RWPE1 (cell line): ENCODE data around the gene ITM2C.

Experiments used
- CTCF ChIA-PET: fragments of 350-600 bp; sonication (Branson Sonifier 250); formaldehyde crosslinking; extraction: SDS; loops from one replicate; lab custom pipeline; 2021; lab: Yijun Ruan, JAX
- POLR2A ChIA-PET: fragments of 400-600 bp; formaldehyde crosslinking; extraction: SDS; loops from one replicate; lab custom pipeline; 2020; ENCODE audit warnings: antibody characterized with exemption; ENCODE audit not compliant: low non-redundant PET; lab: Yijun Ruan, JAX
- DNase-seq: peaks from one replicate; pipeline ENCODE4 v3.0.0; 2012; ENCODE audit warnings: low spot score
- H3K27ac ChIP-seq: fragments of 450-650 bp; 2 replicates; pipeline ENCODE4 v1.5.1; 2017
- CTCF ChIP-seq: fragments of 450-650 bp; conservative IDR thresholded peaks from 2 replicates; pipeline ENCODE4 v1.5.1; 2017; ENCODE audit warnings: low read depth, mild to moderate bottlenecking

Gene ITM2C

GRCh38 chr2:230908092-230908594 lies 43.4 kb downstream of the ITM2C start:
- no peak for DNase-seq
- H3K27ac ChIP-seq, result peak overlapping the region; percentile 58
- no peak for TF ChIP-seq CTCF
- POLR2A ChIA-PET, result no interaction called here
- CTCF ChIA-PET, result interaction anchor here (2.7 kb wide), 1 partner anchor 79 kb away, joined by 16 read pairs; no protein-coding TSS in a partner anchor

DNA sequence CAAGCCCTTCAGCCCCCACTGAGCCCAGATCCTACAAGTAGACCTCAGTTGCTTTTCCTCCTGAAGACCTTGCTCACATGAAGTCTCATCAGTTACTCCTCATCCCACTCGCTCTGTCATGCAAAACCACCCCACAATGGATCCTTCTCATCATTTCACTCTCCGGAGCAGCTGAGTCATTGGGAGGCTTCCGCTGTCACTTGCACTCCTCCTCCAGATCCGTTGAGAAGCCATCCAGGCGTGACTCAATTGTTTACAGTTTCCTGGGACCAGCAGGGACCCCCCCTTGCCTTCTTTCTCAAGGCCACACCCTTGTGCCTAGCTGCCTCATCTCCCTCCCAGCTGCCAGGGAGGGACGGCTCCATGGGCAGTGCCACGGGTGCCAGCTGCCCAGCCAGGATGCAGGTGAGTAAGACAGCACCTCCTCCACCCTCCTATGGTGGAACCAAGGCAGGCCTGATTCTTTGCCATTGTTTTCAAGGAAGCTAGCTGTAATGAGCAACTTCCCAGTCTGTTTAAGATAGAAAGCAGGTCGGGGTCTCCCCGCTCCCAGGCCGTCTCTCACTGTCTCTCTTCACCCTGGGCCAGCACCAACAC lies 44.0 kb downstream of the ITM2C start:
- CTCF ChIA-PET, result interaction anchor here (2.7 kb wide), 1 partner anchor 79 kb away, joined by 16 read pairs; no protein-coding TSS in a partner anchor
- H3K27ac ChIP-seq, result peak overlapping the region; percentile 58
- no peak for TF ChIP-seq CTCF
- POLR2A ChIA-PET, result no interaction called here
- DNase-seq, result peak; percentile 72

DNA sequence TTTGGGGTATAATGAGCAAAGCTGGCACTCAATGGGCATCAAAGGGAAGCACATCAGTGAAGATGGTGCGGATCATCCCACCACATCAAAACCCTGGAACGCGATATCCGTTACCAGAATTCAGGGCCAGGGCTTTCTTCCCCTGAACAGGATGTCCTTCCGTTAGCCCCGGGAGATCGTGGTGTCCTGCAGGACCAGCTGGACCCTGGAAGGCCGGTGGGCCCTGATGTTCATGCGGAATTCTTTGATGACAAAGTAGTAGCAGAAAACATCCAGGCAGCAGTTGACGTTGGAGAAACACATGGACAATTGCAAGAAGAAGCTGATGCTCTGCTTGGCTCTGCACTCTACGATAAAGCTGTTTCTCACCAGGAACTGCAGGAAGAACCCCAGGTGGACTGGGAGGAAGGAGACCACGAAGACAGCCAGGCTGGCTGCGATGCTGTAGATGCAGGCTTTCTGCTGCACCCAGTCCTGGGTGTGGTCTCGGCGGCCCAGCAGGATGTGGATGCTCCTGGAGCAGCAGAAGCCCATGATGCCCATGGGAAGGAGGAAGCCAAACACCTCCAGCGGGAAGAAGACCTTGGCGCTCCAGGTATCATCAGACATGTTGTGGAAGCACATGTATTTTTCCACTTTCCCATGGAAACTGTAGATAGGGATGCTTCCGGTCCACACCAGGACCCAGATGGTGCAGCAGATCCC lies 45.3 kb downstream of the ITM2C start:
- H3K27ac ChIP-seq, result no peak overlapping the region
- DNase-seq, result no peak
- ChIA-PET POLR2A (no interaction called here), CTCF (interaction anchor here (1.3 to 2.7 kb wide), 2 partner anchors 8 to 77 kb away, joined by 3 to 16 read pairs; no protein-coding TSS in a partner anchor)
- no peak for TF ChIP-seq CTCF

DNA sequence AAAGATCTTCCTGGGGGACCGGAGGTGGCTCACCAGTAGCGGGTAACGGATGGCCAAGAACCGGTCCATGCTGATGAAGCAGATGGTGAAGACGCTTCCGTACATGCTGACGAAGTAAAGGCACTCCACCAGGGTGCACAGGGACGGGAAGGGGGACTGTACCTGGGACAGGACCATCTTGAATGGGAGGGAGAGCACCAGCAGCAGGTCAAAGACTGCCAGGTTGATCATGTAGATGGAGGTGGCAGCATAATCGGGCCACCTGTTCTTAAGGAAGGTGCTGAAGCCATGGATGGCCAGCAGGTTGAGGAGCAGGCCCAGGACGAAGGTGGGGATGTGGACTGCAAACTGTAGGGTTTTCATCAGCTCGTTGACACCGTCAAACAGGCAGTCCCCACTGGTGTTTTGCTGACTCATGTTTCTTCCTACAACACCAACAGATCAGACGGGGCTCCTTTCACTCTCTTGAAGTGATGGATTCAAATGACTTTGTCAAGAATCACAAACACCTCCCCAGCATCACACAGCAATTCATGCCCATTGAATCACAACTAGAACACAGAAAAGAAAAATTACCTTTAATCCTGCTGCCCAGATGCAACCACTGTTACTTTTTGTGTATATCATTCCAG lies 45.9 kb downstream of the ITM2C start:
- ChIA-PET CTCF (interaction anchor here (1.3 kb wide), 1 partner anchor 8 kb away, joined by 3 read pairs; no protein-coding TSS in a partner anchor), POLR2A (no interaction called here)
- DNase-seq, result no peak
- TF ChIP-seq CTCF, result no peak
- no peak overlapping the region for H3K27ac ChIP-seq

- ChIA-PET POLR2A (no interaction called here), CTCF (interaction anchor here (1.0 to 1.6 kb wide), 2 partner anchors 8 to 10 kb away, joined by 3 to 4 read pairs; no protein-coding TSS in a partner anchor)
- DNase-seq, result no peak
- H3K27ac ChIP-seq, result no peak overlapping the region
- no peak for TF ChIP-seq CTCF
Measured at GRCh38 chr2:230912046-230912445, 47.3 kb downstream of the ITM2C start.

GRCh38 chr2:230912724-230913123 lies 48.0 kb downstream of the ITM2C start:
- CTCF ChIA-PET, result interaction anchor here (0.6 to 1.6 kb wide), 5 partner anchors 9 to 909 kb away, joined by 3 to 4 read pairs (median 3); no protein-coding TSS in a partner anchor
- no peak for DNase-seq
- TF ChIP-seq CTCF, result no peak
- POLR2A ChIA-PET, result no interaction called here
- no peak overlapping the region for H3K27ac ChIP-seq
